Effector memory CD4-positive, alpha-beta T cell (primary cell): ENCODE results near the gene MAN1A2.
"Not testable (repeated sequence)": the region's sequence is repeated elsewhere in the genome, so short reads cannot be mapped to it uniquely, and the experiment has no call there.

ENCODE experiments used
- DNase-seq, 3 donors: peaks; one replicate each; pipeline ENCODE4 v3.0.0-alpha.2; 2020
- H3K27ac ChIP-seq: 2 replicates; pipeline ENCODE4 v1.7.0; 2013; ENCODE audit warnings: mild to moderate bottlenecking, low read length, moderate library complexity; ENCODE audit not compliant: insufficient read depth, poor library complexity, severe bottlenecking
- H3K27me3 ChIP-seq: replicated peaks from 2 replicates; pipeline ENCODE4 v1.7.0; 2013; ENCODE audit warnings: mild to moderate bottlenecking, low read length; ENCODE audit not compliant: insufficient read depth, control insufficient read depth, poor library complexity, severe bottlenecking
- H3K36me3 ChIP-seq: 2 replicates; pipeline ENCODE4 v1.7.0; 2013; ENCODE audit warnings: mild to moderate bottlenecking, low read length, moderate library complexity; ENCODE audit not compliant: control insufficient read depth, insufficient read depth
- H3K4me1 ChIP-seq: 2 replicates; pipeline ENCODE4 v1.7.0; 2013; ENCODE audit warnings: low read length, mild to moderate bottlenecking; ENCODE audit not compliant: control insufficient read depth, insufficient read depth, poor library complexity, severe bottlenecking
- H3K4me3 ChIP-seq: 2 replicates; pipeline ENCODE4 v1.7.0; 2013; ENCODE audit warnings: low read length, low read depth, mild to moderate bottlenecking; ENCODE audit not compliant: insufficient read depth, poor library complexity, severe bottlenecking
- H3K9me3 ChIP-seq: 2 replicates; pipeline ENCODE4 v1.7.0; 2013; ENCODE audit warnings: mild to moderate bottlenecking, low read length, moderate library complexity; ENCODE audit not compliant: control insufficient read depth

MAN1A2 gene

DNA sequence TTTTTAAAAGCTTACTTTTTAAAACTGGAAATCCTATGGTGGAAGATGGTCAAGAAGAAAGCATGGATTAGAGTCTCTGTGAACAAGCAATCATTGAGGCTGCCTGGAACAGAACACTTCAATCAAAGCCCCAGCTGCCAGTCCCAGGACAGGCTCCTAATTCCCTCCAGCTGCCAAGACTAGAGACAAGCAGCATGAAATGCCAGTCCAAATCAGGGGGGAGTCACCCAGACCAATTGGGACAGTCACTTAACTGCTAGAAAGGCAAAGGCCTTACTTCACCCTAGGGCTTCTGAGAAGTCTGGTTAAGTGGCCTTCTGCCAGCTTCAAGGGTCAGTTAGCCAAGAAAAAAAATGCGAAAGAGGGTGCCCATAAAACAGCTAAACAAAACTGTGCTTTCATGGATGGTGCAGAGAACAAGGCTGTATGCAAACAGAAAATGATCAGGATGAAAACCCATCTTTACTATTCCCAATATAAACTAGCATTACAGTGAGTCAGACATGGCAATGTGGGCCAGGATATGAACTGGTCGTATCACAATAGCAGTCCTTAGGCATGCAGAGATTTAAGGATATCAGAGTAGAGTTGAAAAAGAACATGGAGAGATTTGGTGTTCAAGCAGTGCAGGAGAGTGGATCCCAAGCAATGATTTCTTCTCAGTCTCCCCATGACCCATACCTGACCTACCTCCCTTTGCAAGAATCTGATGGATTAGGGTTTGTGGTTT, 31.0 kb upstream of the MAN1A2 start:
- H3K9me3 ChIP-seq = no peaks in the 10 kb centered on the region
- DNase-seq = no peak
- H3K36me3 ChIP-seq = no peaks in the 10 kb centered on the region
- H3K27ac ChIP-seq = no peak overlapping the region
- no peaks in the 10 kb centered on the region for H3K27me3 ChIP-seq
- no peaks in the 10 kb centered on the region for H3K4me1 ChIP-seq
- H3K4me3 ChIP-seq = no peak overlapping the region

DNA sequence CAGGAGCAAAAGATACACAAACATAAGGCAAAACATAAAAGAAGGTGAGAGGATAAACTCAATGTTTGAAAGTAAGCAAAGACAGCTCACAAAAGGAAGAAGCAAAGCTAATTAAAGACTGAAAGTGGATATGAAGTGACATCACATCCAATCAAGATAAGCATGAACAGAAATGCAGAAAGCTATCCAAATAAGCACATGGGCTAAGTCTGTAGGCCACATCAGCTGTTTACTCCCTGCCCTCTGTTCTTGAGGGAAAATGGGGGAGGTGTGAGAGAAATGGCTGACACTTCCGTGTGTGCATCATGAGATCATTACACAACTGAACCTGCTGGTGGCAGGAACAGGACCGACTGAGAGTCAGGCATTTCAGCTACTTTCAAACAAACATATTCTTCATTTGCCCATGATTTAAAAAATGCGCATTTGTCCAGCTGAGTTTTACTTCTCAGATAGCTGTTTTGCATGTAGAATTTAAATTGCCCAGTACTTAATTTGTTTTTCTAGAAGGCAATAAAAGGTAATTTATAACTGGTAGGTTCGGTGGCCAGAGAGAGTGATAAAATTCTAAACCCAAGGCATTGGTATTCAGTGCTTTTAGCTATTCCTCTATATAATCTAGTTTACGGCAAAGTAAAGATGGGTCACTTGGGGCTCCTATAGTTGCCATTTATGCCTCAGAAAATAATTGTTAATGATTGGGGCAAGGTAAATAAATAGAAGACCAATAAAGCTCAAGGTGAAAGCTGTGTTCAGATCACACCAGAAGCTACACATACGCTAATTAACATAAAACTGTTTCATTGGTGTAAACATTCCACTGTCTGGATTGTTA, 27.2 kb upstream of the MAN1A2 start:
- no peak for DNase-seq

DNA sequence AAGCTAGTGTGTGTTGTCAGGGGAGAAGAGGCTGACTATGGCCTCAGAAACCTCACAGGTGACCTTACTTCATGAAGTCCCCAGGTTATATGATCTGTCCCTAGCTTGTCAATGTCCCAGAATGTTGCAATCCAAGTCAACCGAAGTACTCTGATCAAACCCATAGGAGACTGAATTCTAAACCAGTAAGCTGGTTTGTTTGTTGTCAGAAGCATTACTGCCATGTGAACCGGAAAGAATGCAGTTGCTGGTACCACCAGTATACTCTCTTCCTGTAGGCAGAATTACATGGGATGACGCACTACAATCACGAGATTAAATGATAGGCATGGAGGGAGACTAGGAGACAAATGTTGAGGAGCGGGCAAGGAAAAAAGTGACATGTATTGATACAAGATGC, 26.1 kb upstream of the MAN1A2 start:
- no peaks in the 10 kb centered on the region for H3K4me1 ChIP-seq
- no peak for DNase-seq
- no peak overlapping the region for H3K27ac ChIP-seq
- no peaks in the 10 kb centered on the region for H3K27me3 ChIP-seq
- H3K4me3 ChIP-seq = no peak overlapping the region
- no peaks in the 10 kb centered on the region for H3K9me3 ChIP-seq
- no peaks in the 10 kb centered on the region for H3K36me3 ChIP-seq

More for the DNA sequence above, 27.2 kb upstream of the MAN1A2 start:
- no peak overlapping the region for H3K27ac ChIP-seq
- H3K27me3 ChIP-seq = no peaks in the 10 kb centered on the region
- H3K4me3 ChIP-seq = no peak overlapping the region
- H3K9me3 ChIP-seq = no peaks in the 10 kb centered on the region
- no peaks in the 10 kb centered on the region for H3K4me1 ChIP-seq
- H3K36me3 ChIP-seq = no peaks in the 10 kb centered on the region

DNA sequence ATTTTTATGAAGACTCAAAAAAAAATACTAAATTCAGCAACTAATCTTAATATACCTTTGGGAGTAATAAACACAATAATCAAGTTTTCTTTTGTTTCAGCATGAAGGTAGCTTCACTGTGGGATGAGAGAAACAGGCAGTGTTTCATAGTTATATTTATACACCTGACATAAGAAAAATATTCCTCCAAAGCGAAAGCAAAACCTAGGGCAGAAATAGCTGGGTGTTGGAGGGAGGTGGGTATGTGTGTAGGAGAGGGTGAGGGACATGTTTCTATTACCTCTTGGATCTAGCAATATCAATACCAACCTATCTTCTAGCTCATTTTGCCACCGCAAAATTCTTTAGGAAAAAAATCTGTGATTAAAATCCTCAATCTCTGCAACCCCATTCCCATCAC, 24.9 kb upstream of the MAN1A2 start:
- no peak for DNase-seq
- Histone ChIP-seq H3K36me3 (no peaks in the 10 kb centered on the region), H3K9me3 (no peaks in the 10 kb centered on the region), H3K27me3 (no peaks in the 10 kb centered on the region), H3K4me3 (no peak overlapping the region), H3K27ac (no peak overlapping the region), H3K4me1 (no peaks in the 10 kb centered on the region)

DNA sequence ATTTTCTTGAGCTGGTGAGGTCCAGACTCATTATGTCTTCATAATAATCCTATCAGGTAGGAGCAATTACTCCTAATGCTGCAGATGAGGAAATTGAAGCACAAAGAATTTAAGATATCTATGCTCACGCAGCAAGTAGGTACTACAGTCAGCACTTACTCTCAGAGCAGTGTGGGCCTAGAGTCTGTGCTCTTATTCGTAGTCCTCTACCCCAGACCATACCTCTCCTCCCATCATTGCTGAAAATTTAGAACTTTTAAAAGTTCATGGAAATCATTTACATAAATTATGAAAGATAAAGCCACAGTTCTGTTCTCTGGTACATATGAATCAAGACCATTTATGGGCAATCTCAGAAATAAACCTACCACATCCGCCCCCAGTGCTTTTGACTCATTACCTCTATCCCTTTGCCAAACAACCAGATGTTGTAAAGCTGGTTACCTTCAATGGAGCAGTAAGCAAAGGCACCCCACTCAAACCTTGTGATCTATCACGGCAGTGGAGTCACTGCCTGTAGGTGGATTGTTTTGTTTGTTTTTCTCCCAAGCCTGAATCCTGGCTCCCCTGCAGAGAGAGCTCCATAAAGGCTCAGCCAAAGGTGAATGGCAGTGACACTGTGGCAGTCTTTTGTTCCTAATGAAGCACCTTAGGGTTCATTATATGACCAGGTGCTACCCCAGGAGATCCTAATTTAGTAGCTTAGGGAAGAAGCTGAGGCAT, 20.9 kb upstream of the MAN1A2 start:
- no peak overlapping the region for H3K27ac ChIP-seq

DNA sequence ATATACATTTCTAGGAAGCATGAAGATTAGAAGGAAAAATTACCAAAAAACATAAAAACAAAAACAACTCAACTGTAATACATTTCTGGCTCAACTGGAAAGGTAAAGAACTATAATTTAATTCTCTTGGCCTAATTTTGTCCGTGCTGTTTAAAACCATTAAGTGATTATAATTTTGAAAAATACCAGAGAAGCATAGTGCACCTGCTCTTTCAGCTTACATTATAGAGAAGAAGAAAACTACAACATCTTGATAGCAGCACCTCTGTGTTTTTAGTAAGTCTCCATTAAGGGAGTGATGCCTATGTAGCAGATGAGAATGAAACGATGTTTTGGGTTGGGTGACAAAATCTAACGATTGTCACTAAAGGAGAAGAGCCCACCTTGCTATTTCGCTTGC, 19.3 kb upstream of the MAN1A2 start:
- H3K27me3 ChIP-seq = no peaks in the 10 kb centered on the region
- H3K4me3 ChIP-seq = no peak overlapping the region
- H3K4me1 ChIP-seq = no peaks in the 10 kb centered on the region
- DNase-seq = no peak
- H3K9me3 ChIP-seq = no peaks in the 10 kb centered on the region
- no peak overlapping the region for H3K27ac ChIP-seq
- no peaks in the 10 kb centered on the region for H3K36me3 ChIP-seq

More for the DNA sequence above, 20.9 kb upstream of the MAN1A2 start:
- Histone ChIP-seq H3K9me3 (no peaks in the 10 kb centered on the region), H3K4me1 (no peaks in the 10 kb centered on the region), H3K27me3 (no peaks in the 10 kb centered on the region), H3K4me3 (no peak overlapping the region), H3K36me3 (no peaks in the 10 kb centered on the region)
- no peak for DNase-seq

DNA sequence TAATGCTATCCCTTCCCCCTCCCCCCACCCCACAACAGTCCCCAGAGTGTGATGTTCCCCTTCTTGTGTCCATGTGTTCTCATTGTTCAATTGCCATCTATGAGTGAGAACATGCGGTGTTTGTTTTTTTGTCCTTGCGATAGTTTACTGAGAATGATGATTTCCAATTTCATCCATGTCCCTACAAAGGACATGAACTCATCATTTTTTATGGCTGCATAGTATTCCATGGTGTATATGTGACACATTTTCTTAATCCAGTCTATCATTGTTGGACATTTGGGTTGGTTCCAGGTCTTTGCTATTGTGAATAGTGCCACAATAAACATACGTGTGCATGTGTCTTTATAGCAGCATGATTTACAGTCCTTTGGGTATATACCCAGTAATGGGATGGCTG, 14.6 kb upstream of the MAN1A2 start:
- H3K9me3 ChIP-seq, H3K36me3 ChIP-seq: not testable (repeated sequence)

DNA sequence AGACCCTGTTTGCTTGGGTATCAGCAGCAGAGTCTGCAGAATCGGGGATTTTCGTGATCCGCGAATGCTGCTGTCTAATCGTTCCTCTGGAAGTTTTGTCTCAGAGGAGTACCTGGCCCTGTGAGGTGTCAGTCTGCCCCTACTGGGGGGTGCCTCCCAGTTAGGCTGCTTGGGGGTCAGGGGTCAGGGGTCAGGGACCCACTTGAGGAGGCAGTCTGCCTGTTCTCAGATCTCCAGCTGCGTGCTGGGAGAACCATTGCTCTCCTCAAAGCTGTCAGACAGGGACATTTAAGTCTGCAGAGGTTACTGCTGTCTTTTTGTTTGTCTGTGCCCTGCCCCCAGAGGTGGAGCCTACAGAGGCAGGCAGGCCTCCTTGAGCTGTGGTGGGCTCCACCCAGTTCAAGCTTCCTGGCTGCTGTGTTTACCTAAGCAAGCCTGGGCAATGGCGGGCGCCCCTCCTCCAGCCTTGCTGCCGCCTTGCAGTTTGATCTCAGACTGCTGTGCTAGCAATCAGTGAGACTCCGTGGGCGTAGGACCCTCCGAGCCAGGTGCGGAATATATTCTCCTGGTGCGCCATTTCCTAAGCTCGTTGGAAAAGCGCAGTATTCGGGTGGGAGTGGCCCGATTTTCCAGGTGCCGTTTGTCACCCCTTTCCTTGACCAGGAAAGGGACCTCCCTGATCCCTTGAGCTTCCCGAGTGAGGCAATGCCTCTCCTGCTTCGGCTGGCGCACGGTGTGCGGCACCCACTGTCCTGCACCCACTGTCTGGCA, 9.2 kb upstream of the MAN1A2 start:
- not testable (repeated sequence) for H3K36me3 ChIP-seq, H3K27ac ChIP-seq, H3K9me3 ChIP-seq, H3K4me1 ChIP-seq, H3K27me3 ChIP-seq, H3K4me3 ChIP-seq
- DNase-seq = peak in 2 of 3 donors; percentile 22 to 33

More for the DNA sequence above, 14.6 kb upstream of the MAN1A2 start:
- H3K27me3 ChIP-seq, H3K4me1 ChIP-seq, DNase-seq, H3K27ac ChIP-seq, H3K4me3 ChIP-seq: not testable (repeated sequence)

DNA sequence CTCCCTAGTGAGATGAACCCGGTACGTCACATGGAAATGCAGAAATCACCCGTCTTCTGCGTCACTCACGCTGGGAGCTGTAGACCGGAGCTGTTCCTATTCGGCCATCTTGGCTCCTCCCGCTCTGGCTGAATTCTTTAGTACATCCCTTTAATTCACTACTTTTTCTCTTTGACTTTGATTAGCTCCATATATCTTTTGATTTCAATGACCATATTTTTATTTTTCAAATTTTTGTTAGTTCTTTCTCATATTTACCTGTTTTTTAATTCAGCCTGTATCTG, 8.7 kb upstream of the MAN1A2 start:
- H3K4me1 ChIP-seq, H3K27ac ChIP-seq, DNase-seq, H3K4me3 ChIP-seq, H3K9me3 ChIP-seq, H3K36me3 ChIP-seq, H3K27me3 ChIP-seq: not testable (repeated sequence)
